Measurements from ENCODE around the gene NELL2.

Gene NELL2

GRCh38 chr12:44647917-44648690, 228.0 kb downstream of the NELL2 start:
- Histone ChIP-seq H3K4me3 (replicated peaks; ENCODE audit: low read depth, low read length) (no peak overlapping the region), H3K27me3 (replicated peaks; ENCODE audit: control insufficient read depth, insufficient read depth, low read length) (no peaks in the 10 kb centered on the region), H3K36me3 (ENCODE audit: control insufficient read depth, insufficient read depth, low read length) (no peaks in the 10 kb centered on the region)
- DNase-seq (ENCODE audit: extremely low read depth, insufficient read length), result no peak
- TF ChIP-seq CTCF (IDR thresholded peaks at IDR 0.05; ENCODE audit: insufficient read depth, low read length, poor library complexity, severe bottlenecking), result no peak

GRCh38 chr12:44640427-44641190, 235.5 kb downstream of the NELL2 start:
- H3K36me3 ChIP-seq (ENCODE audit: control insufficient read depth, insufficient read depth, low read length), result no peaks in the 10 kb centered on the region
- H3K27me3 ChIP-seq (replicated peaks; ENCODE audit: control insufficient read depth, insufficient read depth, low read length), result no peaks in the 10 kb centered on the region
- DNase-seq (ENCODE audit: extremely low read depth, insufficient read length), result no peak
- no peak for TF ChIP-seq CTCF (IDR thresholded peaks at IDR 0.05; ENCODE audit: insufficient read depth, low read length, poor library complexity, severe bottlenecking)
- H3K4me3 ChIP-seq (replicated peaks; ENCODE audit: low read depth, low read length), result no peak overlapping the region

GRCh38 chr12:44637875-44638274, 238.2 kb downstream of the NELL2 start:
- no peak overlapping the region for H3K4me3 ChIP-seq (replicated peaks; ENCODE audit: low read depth, low read length)
- no peak for TF ChIP-seq CTCF (IDR thresholded peaks at IDR 0.05; ENCODE audit: insufficient read depth, low read length, poor library complexity, severe bottlenecking)
- no peaks in the 10 kb centered on the region for H3K27me3 ChIP-seq (replicated peaks; ENCODE audit: control insufficient read depth, insufficient read depth, low read length)

GRCh38 chr12:44628180-44628579, 247.9 kb downstream of the NELL2 start:
- DNase-seq (ENCODE audit: extremely low read depth, insufficient read length), result no peak
- no peaks in the 10 kb centered on the region for H3K36me3 ChIP-seq (ENCODE audit: control insufficient read depth, insufficient read depth, low read length)
- TF ChIP-seq CTCF (IDR thresholded peaks at IDR 0.05; ENCODE audit: insufficient read depth, low read length, poor library complexity, severe bottlenecking), result no peak
- H3K4me3 ChIP-seq (replicated peaks; ENCODE audit: low read depth, low read length), result no peak overlapping the region
- H3K27me3 ChIP-seq (replicated peaks; ENCODE audit: control insufficient read depth, insufficient read depth, low read length), result no peaks in the 10 kb centered on the region

More at GRCh38 chr12:44637875-44638274, 238.2 kb downstream of the NELL2 start:
- no peak for DNase-seq (ENCODE audit: extremely low read depth, insufficient read length)
- H3K36me3 ChIP-seq (ENCODE audit: control insufficient read depth, insufficient read depth, low read length), result no peaks in the 10 kb centered on the region

GRCh38 chr12:44627387-44628166, 248.5 kb downstream of the NELL2 start:
- no peak overlapping the region for H3K4me3 ChIP-seq (replicated peaks; ENCODE audit: low read depth, low read length)
- no peak for DNase-seq (ENCODE audit: extremely low read depth, insufficient read length)
- no peaks in the 10 kb centered on the region for H3K36me3 ChIP-seq (ENCODE audit: control insufficient read depth, insufficient read depth, low read length)
- no peak for TF ChIP-seq CTCF (IDR thresholded peaks at IDR 0.05; ENCODE audit: insufficient read depth, low read length, poor library complexity, severe bottlenecking)
- H3K27me3 ChIP-seq (replicated peaks; ENCODE audit: control insufficient read depth, insufficient read depth, low read length), result no peaks in the 10 kb centered on the region

All from GM06990 (cell line).